ENCODE measurements around the gene AIMP1.

DNA sequence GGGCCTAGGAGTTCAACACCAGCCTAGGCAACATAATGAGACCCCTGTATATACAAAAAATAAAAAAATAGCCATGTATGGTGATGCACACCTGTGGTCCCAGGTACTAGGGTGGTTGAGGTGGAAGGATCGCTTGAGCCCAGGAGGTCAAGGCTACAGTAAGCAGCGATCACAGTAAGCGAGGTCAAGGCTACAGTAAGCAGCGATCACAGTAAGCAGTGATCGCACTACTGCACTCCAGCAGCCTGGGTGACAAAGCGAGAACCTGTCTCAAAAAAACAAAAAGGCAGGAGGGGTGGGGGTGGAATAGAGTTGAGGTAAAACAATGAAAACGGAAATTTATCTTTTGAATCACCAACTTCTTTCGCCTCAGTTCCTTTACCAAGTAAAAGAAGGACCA lies 29.7 kb upstream of the AIMP1 start:
- TF ChIP-seq, protein P1, sequence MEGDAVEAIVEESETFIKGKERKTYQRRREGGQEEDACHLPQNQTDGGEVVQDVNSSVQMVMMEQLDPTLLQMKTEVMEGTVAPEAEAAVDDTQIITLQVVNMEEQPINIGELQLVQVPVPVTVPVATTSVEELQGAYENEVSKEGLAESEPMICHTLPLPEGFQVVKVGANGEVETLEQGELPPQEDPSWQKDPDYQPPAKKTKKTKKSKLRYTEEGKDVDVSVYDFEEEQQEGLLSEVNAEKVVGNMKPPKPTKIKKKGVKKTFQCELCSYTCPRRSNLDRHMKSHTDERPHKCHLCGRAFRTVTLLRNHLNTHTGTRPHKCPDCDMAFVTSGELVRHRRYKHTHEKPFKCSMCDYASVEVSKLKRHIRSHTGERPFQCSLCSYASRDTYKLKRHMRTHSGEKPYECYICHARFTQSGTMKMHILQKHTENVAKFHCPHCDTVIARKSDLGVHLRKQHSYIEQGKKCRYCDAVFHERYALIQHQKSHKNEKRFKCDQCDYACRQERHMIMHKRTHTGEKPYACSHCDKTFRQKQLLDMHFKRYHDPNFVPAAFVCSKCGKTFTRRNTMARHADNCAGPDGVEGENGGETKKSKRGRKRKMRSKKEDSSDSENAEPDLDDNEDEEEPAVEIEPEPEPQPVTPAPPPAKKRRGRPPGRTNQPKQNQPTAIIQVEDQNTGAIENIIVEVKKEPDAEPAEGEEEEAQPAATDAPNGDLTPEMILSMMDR (IDR thresholded peaks at IDR 0.05): no peak
- TF ChIP-seq POLR2A (IDR thresholded peaks at IDR 0.05): no peak
- no peak for TF ChIP-seq POLR2AphosphoS5 (IDR thresholded peaks at IDR 0.05)
